Measurements from ENCODE around the gene IFNA16.
"Not testable (repeated sequence)": the region's sequence is repeated elsewhere in the genome, so short reads cannot be mapped to it uniquely, and the experiment has no call there.

GRCh38 chr9:21217211-21217610 lies at the start of gene IFNA16:
- TF ChIP-seq, protein P1, sequence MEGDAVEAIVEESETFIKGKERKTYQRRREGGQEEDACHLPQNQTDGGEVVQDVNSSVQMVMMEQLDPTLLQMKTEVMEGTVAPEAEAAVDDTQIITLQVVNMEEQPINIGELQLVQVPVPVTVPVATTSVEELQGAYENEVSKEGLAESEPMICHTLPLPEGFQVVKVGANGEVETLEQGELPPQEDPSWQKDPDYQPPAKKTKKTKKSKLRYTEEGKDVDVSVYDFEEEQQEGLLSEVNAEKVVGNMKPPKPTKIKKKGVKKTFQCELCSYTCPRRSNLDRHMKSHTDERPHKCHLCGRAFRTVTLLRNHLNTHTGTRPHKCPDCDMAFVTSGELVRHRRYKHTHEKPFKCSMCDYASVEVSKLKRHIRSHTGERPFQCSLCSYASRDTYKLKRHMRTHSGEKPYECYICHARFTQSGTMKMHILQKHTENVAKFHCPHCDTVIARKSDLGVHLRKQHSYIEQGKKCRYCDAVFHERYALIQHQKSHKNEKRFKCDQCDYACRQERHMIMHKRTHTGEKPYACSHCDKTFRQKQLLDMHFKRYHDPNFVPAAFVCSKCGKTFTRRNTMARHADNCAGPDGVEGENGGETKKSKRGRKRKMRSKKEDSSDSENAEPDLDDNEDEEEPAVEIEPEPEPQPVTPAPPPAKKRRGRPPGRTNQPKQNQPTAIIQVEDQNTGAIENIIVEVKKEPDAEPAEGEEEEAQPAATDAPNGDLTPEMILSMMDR (conservative IDR thresholded peaks at IDR 0.05; ENCODE audit: low read length), result not testable (repeated sequence)
- TF ChIP-seq EZH2phosphoT487 (IDR thresholded peaks at IDR 0.05; ENCODE audit: borderline replicate concordance), result not testable (repeated sequence)
